Esophagus (tissue), 2 donors: ENCODE measurements around the gene CPNE2. TPM values are rescaled to one million over a fixed set of nuclear protein-coding genes. Genes with fewer than 3 reads are reported as not detected.
"Not testable (repeated sequence)": the region's sequence is repeated elsewhere in the genome, so short reads cannot be mapped to it uniquely, and the experiment has no call there.

Experiments
- H3K27ac ChIP-seq, 2 donors: one replicate each; pipeline ENCODE4 v1.5.1; 2013; ENCODE audit warnings: low read depth in 2 of 2, mild to moderate bottlenecking in 2 of 2, inconsistent platforms in 1 of 2, low read length in 1 of 2, moderate library complexity in 1 of 2
- H3K27me3 ChIP-seq, 2 donors: one replicate each; pipeline ENCODE4 v1.6.1; 2013; ENCODE audit warnings: low read length in 2 of 2, control low read depth in 1 of 2, mild to moderate bottlenecking in 1 of 2; ENCODE audit not compliant: insufficient read depth in 2 of 2, control insufficient read depth in 1 of 2
- H3K36me3 ChIP-seq, 2 donors: one replicate each; pipeline ENCODE4 v1.6.1; 2013; ENCODE audit warnings: low read length in 1 of 2; ENCODE audit not compliant: control insufficient read depth in 2 of 2, insufficient read depth in 2 of 2
- H3K4me1 ChIP-seq, 2 donors: one replicate each; pipeline ENCODE4 v1.6.1; 2013; ENCODE audit warnings: low read length in 1 of 2; ENCODE audit not compliant: control insufficient read depth in 2 of 2, insufficient read depth in 2 of 2
- H3K4me3 ChIP-seq, 2 donors: one replicate each; pipeline ENCODE4 v1.5.1; 2013; ENCODE audit warnings: low read length in 2 of 2, mild to moderate bottlenecking in 2 of 2, low read depth in 1 of 2, moderate library complexity in 1 of 2
- H3K9me3 ChIP-seq, 2 donors: one replicate each; pipeline ENCODE4 v1.6.1; 2013; ENCODE audit warnings: mild to moderate bottlenecking in 2 of 2, low read depth in 1 of 2, low read length in 1 of 2, moderate library complexity in 1 of 2; ENCODE audit not compliant: control insufficient read depth in 2 of 2, insufficient read depth in 1 of 2
- WGBS, 2 donors: extraction: QIAGEN DNeasy Blood & Tissue Kit; methylation state at CpG; one replicate each; pipeline ENCODE4 v1.1.7; 2013; 5-methylcytosine and 5-hydroxymethylcytosine counted together
- polyA plus RNA-seq, 2 donors: library from polyadenylated mRNA; stranded (reverse); fragments of 200-250 nt; gene quantifications; one replicate each; pipeline ENCODE4 v1.2.3, GENCODE V29; 2013
- donor health status: healthy with polysubstance abuse.
- donor health status: Bipolar disorder and iron deficiency.

CPNE2 gene
- polyA plus RNA-seq, 2 donors = 18.3 to 24.5 TPM

GRCh38 chr16:57106767-57107166 is 14.4 kb downstream of the CPNE2 start:
- Histone ChIP-seq H3K9me3 (no peaks in the 10 kb centered on the region), H3K27ac (no peak overlapping the region), H3K36me3 (no peaks in the 10 kb centered on the region), H3K27me3 (no peaks in the 10 kb centered on the region), H3K4me1 (no peaks in the 10 kb centered on the region), H3K4me3 (no peak overlapping the region)
- WGBS, 2 donors = 86 to 96% methylated on average over 2 of the region's 2 CpGs

GRCh38 chr16:57107321-57107922 is 15.0 kb downstream of the CPNE2 start:
- Histone ChIP-seq H3K4me1 (no peaks in the 10 kb centered on the region), H3K27me3 (no peaks in the 10 kb centered on the region), H3K4me3 (no peak overlapping the region), H3K27ac (no peak overlapping the region), H3K36me3 (no peaks in the 10 kb centered on the region), H3K9me3 (no peaks in the 10 kb centered on the region)
- WGBS, 2 donors = 75 to 82% methylated on average over 9 of the region's 9 CpGs

- 72 to 79% methylated on average over 1 of the region's 1 CpG for WGBS, 2 donors
- H3K9me3 ChIP-seq = no peaks in the 10 kb centered on the region
- H3K4me3 ChIP-seq = no peak overlapping the region
- no peak overlapping the region for H3K27ac ChIP-seq
- no peaks in the 10 kb centered on the region for H3K4me1 ChIP-seq
- no peaks in the 10 kb centered on the region for H3K36me3 ChIP-seq
- no peaks in the 10 kb centered on the region for H3K27me3 ChIP-seq
Observed at GRCh38 chr16:57108432-57108831, 16.0 kb downstream of the CPNE2 start.

GRCh38 chr16:57109259-57110105 is 17.1 kb downstream of the CPNE2 start:
- WGBS, 2 donors = 85 to 88% methylated on average over 10 of the region's 10 CpGs
- H3K4me1 ChIP-seq = not testable (repeated sequence)

GRCh38 chr16:57110937-57111336 is 18.6 kb downstream of the CPNE2 start:
- Histone ChIP-seq H3K36me3 (peaks cover 0 to 2% of the 10 kb centered on the region in 2 donors), H3K27me3 (no peaks in the 10 kb centered on the region), H3K4me3 (no peak overlapping the region), H3K27ac (no peak overlapping the region), H3K4me1 (no peaks in the 10 kb centered on the region), H3K9me3 (no peaks in the 10 kb centered on the region)
- WGBS, 2 donors = 87 to 96% methylated on average over 4 of the region's 4 CpGs

More at GRCh38 chr16:57109259-57110105, 17.1 kb downstream of the CPNE2 start:
- not testable (repeated sequence) for H3K27ac ChIP-seq, H3K4me3 ChIP-seq, H3K36me3 ChIP-seq, H3K27me3 ChIP-seq, H3K9me3 ChIP-seq

GRCh38 chr16:57111420-57111819 is 19.0 kb downstream of the CPNE2 start:
- Histone ChIP-seq H3K36me3 (peaks cover 0 to 2% of the 10 kb centered on the region in 2 donors), H3K9me3 (no peaks in the 10 kb centered on the region), H3K4me1 (no peaks in the 10 kb centered on the region), H3K27ac (no peak overlapping the region), H3K4me3 (no peak overlapping the region), H3K27me3 (no peaks in the 10 kb centered on the region)
- 93 to 94% methylated on average over 2 of the region's 2 CpGs for WGBS, 2 donors

GRCh38 chr16:57112403-57113041 is 20.1 kb downstream of the CPNE2 start:
- 74 to 81% methylated on average over 10 of the region's 10 CpGs for WGBS, 2 donors
- H3K4me3 ChIP-seq = no peak overlapping the region
- H3K27ac ChIP-seq = no peak overlapping the region
- no peaks in the 10 kb centered on the region for H3K4me1 ChIP-seq
- peaks cover 2 to 5% of the 10 kb centered on the region in 2 donors for H3K36me3 ChIP-seq
- H3K27me3 ChIP-seq = no peaks in the 10 kb centered on the region
- no peaks in the 10 kb centered on the region for H3K9me3 ChIP-seq

- no peak overlapping the region for H3K27ac ChIP-seq
Observed at GRCh38 chr16:57113042-57113453, 20.7 kb downstream of the CPNE2 start.

GRCh38 chr16:57113664-57114063 is 21.3 kb downstream of the CPNE2 start:
- Histone ChIP-seq H3K36me3 (peaks cover 5 to 6% of the 10 kb centered on the region in 2 donors), H3K4me3 (no peak overlapping the region), H3K9me3 (no peaks in the 10 kb centered on the region), H3K27me3 (no peaks in the 10 kb centered on the region), H3K27ac (no peak overlapping the region), H3K4me1 (no peaks in the 10 kb centered on the region)
- 90 to 91% methylated on average over 5 of the region's 5 CpGs for WGBS, 2 donors

More at GRCh38 chr16:57113042-57113453, 20.7 kb downstream of the CPNE2 start:
- Histone ChIP-seq H3K27me3 (no peaks in the 10 kb centered on the region), H3K4me1 (no peaks in the 10 kb centered on the region), H3K4me3 (no peak overlapping the region), H3K9me3 (no peaks in the 10 kb centered on the region), H3K36me3 (peaks cover 5 to 6% of the 10 kb centered on the region in 2 donors)
- WGBS, 2 donors = 86 to 90% methylated on average over 14 of the region's 14 CpGs
